ENCODE data around the gene YTHDF1. TPM values are rescaled to one million over a fixed set of nuclear protein-coding genes. Genes with fewer than 3 reads are reported as not detected.
"Not testable (repeated sequence)": the region's sequence is repeated elsewhere in the genome, so short reads cannot be mapped to it uniquely, and the experiment has no call there.

Gene YTHDF1
- total RNA-seq, 2 donors from 2014 or later = 38.2 to 47.6 TPM

GRCh38 chr20:63254606-63255384 is 38.9 kb upstream of the YTHDF1 start:
- H3K4me3 Mint-ChIP-seq = no peak overlapping the region

DNA sequence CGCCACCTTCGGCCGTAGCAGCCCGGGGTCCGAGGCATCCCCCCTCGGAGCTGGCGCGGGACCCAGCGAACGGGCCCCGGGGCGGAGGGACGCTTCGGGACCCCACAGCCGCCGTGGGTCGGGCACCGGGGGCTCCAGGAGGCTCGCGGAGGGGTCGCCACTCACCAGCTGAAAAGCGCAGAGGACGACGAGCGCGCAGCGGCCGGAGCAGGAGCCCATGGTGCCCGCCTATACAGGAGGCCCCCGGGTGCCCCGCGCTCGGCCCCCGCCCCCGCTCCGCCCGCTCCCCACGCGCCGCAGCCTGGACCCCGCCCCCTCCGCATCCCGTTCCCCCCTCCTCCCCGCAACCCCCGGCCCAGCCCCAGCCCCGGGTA is 38.3 kb upstream of the YTHDF1 start, which contains the start of gene NKAIN4:
Gene NKAIN4, minus strand, starts transcription at position 232 of the 374 bp plus-strand sequence. Its CDS starts 13 bp downstream, at position 219.
- H3K9me3 Mint-ChIP-seq = no peaks in the 10 kb centered on the region
- H3K36me3 Mint-ChIP-seq = no peaks in the 10 kb centered on the region
- DNase-seq (ENCODE audit: low spot score) (no peak), ATAC-seq (no peak)
- no peaks in the 10 kb centered on the region for H3K4me1 Mint-ChIP-seq (ENCODE audit: low read depth in 2 of 2)
- no peak within 1 kb of the TSS for H3K4me3 Mint-ChIP-seq
- peaks cover 34 to 37% of the 10 kb centered on the region in 2 donors for H3K27me3 Mint-ChIP-seq
- H3K27ac Mint-ChIP-seq = no peak within 1 kb of the TSS

More at GRCh38 chr20:63254606-63255384, 38.9 kb upstream of the YTHDF1 start:
- ATAC-seq (no peak), DNase-seq (ENCODE audit: low spot score) (no peak)
- H3K27ac Mint-ChIP-seq = no peak overlapping the region
- H3K27me3 Mint-ChIP-seq = peaks cover 37 to 38% of the 10 kb centered on the region in 2 donors
- H3K36me3 Mint-ChIP-seq = no peaks in the 10 kb centered on the region
- no peaks in the 10 kb centered on the region for H3K9me3 Mint-ChIP-seq
- H3K4me1 Mint-ChIP-seq (ENCODE audit: low read depth in 2 of 2) = no peaks in the 10 kb centered on the region

GRCh38 chr20:63253438-63254231 is 37.7 kb upstream of the YTHDF1 start:
- Mint-ChIP-seq H3K9me3 (no peaks in the 10 kb centered on the region), H3K27me3 (peaks cover 33 to 41% of the 10 kb centered on the region in 2 donors), H3K4me1 (ENCODE audit: low read depth in 2 of 2) (no peaks in the 10 kb centered on the region), H3K36me3 (no peaks in the 10 kb centered on the region), H3K27ac (no peak overlapping the region), H3K4me3 (no peak overlapping the region)
- DNase-seq (ENCODE audit: low spot score) = no peak
- ATAC-seq = no peak

GRCh38 chr20:63253065-63253437 is 37.1 kb upstream of the YTHDF1 start:
- Mint-ChIP-seq H3K36me3 (no peaks in the 10 kb centered on the region), H3K27ac (no peak overlapping the region), H3K4me3 (peak overlapping the region; percentile 13), H3K4me1 (ENCODE audit: low read depth in 2 of 2) (no peaks in the 10 kb centered on the region), H3K9me3 (no peaks in the 10 kb centered on the region), H3K27me3 (peaks cover 33 to 44% of the 10 kb centered on the region in 2 donors)
- no peak for ATAC-seq
- no peak for DNase-seq (ENCODE audit: low spot score)

DNA sequence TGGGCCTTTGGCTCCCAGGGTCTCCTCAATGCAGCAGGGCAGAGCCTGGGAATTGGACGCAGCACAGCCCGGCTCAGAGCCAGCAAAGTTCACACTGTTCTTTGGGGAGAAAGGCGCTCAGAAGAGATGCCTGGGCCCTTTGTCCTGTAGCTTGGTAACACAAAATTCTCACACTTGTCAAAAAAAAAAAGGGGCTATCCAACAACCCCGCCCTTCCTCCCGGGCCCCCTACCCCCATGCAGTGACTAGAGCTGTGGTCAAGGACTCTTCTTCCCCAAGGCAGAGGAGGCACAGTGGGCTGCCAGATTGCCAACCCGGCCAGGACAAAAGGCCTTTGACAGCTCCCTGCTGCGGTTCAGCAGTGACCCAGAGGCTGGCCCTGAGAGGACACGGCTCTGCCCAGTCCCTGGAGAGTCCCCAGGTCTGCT is 36.4 kb upstream of the YTHDF1 start:
- Mint-ChIP-seq H3K36me3 (no peaks in the 10 kb centered on the region), H3K9me3 (no peaks in the 10 kb centered on the region), H3K4me1 (ENCODE audit: low read depth in 2 of 2) (no peaks in the 10 kb centered on the region), H3K27ac (no peak overlapping the region), H3K27me3 (peaks cover 30 to 40% of the 10 kb centered on the region in 2 donors), H3K4me3 (peak overlapping the region; percentile 13)
- DNase-seq (ENCODE audit: low spot score) = no peak
- ATAC-seq = no peak

DNA sequence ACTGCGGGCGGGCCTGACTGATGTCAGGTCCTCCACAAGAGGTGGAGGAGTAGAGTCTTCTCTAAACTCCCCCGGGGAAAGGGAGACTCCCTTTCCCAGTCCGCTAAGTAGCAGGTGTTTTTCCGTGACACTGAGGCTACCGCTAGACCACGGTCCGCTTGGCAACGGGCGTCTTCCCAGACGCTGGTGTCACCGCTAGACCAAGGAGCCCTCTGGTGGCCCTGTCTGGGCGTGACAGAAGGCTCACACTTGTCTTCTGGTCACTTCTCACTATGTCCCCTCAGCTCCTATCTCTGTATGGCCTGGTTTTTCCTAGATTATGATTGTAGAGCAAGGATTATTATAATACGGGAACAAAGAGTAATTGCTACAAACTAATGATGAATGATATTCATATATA is 35.4 kb upstream of the YTHDF1 start:
- ATAC-seq = not testable (repeated sequence)

DNA sequence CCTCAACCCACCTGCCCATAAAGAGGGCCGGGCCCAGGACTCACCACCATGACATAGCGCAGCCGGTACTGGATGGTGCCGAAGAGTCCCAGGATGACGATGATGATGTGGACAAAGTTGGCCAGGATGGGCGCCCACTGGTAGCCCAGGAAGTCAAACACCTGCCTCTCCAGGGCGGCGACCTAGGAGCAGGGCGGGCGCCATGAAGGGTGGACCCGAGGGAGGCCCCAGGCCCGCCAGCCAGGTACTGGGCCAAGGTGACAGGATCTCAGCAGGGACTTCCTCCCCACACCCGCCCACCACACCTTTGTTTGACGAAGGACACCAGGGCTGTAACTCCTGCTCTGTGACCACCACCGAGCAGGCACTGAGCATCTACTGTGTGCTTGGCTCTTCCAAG is 34.0 kb upstream of the YTHDF1 start:
- no peaks in the 10 kb centered on the region for H3K36me3 Mint-ChIP-seq
- H3K27me3 Mint-ChIP-seq = peaks cover 8 to 21% of the 10 kb centered on the region in 2 donors
- no peak overlapping the region for H3K27ac Mint-ChIP-seq
- H3K9me3 Mint-ChIP-seq = no peaks in the 10 kb centered on the region
- ATAC-seq = no peak
- no peak for DNase-seq (ENCODE audit: low spot score)
- no peak overlapping the region for H3K4me3 Mint-ChIP-seq
- H3K4me1 Mint-ChIP-seq (ENCODE audit: low read depth in 2 of 2) = no peaks in the 10 kb centered on the region

More for the DNA sequence above, 35.4 kb upstream of the YTHDF1 start:
- DNase-seq (ENCODE audit: low spot score); H3K4me3 Mint-ChIP-seq; H3K27ac Mint-ChIP-seq; H3K36me3 Mint-ChIP-seq; H3K4me1 Mint-ChIP-seq (ENCODE audit: low read depth in 2 of 2); H3K9me3 Mint-ChIP-seq: not testable (repeated sequence)
- peaks cover 22 to 32% of the 10 kb centered on the region in 2 donors for H3K27me3 Mint-ChIP-seq

DNA sequence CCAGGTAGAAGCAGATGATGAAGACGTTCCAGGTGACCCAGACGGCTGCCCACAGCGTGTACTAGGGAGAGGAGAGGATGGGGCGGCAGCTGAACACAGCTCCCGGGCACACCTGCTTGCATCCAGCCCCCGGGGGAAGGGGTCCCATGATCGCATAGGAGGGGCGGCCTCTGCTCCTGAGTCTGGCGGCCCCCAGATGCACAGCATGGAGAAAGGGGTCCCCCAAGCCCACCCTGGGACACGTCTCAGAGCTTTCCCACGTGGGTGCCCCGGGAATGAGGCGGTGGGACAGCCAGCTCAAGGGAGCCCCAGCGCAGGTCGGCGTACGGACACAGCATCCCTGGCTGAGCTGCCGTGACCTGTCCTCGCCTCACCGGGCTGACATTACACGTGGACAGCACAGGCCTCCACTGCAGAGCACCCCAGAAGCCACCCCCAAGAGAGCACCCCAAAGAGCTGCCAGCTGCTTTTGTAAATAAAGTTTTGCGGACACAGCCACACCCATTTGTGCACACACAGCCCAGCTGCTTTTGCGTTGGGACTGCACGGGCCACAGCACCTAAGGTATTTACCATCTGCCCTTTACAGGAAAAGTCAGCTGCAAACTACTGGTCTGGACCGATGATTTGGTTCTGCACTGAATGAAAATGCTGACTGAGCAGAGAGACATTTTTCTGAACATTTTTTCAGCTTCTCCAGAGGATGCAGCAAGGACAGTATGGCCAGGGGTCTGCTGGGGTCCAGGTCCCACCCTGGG is 33.1 kb upstream of the YTHDF1 start:
- no peaks in the 10 kb centered on the region for H3K4me1 Mint-ChIP-seq (ENCODE audit: low read depth in 2 of 2)
- ATAC-seq (no peak), DNase-seq (ENCODE audit: low spot score) (no peak)
- peaks cover 8 to 19% of the 10 kb centered on the region in 2 donors for H3K27me3 Mint-ChIP-seq
- H3K4me3 Mint-ChIP-seq = no peak overlapping the region
- no peaks in the 10 kb centered on the region for H3K9me3 Mint-ChIP-seq
- no peak overlapping the region for H3K27ac Mint-ChIP-seq
- H3K36me3 Mint-ChIP-seq = no peaks in the 10 kb centered on the region

DNA sequence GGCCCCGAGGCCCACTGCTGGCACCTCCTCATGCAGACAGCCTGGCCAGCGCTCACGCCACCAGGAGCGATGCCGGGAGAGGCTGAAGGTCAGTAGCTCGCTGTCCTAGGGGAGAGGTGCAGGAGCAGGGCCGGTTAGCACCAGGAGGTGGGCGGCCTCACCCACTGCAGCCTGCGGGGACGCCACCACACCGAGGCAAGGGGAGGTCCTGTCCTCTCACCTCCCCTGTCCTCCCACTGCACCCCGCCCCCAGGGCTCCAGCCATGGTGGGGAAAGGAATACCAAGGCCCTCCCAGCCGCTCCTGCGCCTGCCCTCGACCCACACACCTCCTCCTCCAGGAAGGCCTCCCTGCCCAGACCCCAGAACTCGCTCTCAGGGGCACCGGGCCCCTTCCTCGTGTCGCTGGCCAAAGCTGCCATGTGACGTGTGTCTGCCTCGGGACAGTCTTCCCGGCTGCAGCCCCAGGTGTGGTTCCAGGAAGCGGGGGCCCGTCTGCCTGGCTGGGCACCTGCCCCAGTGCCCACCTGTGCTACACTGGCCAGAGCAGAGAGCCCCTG is 31.8 kb upstream of the YTHDF1 start:
- H3K27ac Mint-ChIP-seq = no peak overlapping the region
- no peaks in the 10 kb centered on the region for H3K9me3 Mint-ChIP-seq
- H3K4me3 Mint-ChIP-seq = no peak overlapping the region
- no peaks in the 10 kb centered on the region for H3K4me1 Mint-ChIP-seq (ENCODE audit: low read depth in 2 of 2)
- H3K27me3 Mint-ChIP-seq = peaks cover 4 to 15% of the 10 kb centered on the region in 2 donors
- H3K36me3 Mint-ChIP-seq = no peaks in the 10 kb centered on the region
- DNase-seq (ENCODE audit: low spot score) (no peak), ATAC-seq (no peak)

DNA sequence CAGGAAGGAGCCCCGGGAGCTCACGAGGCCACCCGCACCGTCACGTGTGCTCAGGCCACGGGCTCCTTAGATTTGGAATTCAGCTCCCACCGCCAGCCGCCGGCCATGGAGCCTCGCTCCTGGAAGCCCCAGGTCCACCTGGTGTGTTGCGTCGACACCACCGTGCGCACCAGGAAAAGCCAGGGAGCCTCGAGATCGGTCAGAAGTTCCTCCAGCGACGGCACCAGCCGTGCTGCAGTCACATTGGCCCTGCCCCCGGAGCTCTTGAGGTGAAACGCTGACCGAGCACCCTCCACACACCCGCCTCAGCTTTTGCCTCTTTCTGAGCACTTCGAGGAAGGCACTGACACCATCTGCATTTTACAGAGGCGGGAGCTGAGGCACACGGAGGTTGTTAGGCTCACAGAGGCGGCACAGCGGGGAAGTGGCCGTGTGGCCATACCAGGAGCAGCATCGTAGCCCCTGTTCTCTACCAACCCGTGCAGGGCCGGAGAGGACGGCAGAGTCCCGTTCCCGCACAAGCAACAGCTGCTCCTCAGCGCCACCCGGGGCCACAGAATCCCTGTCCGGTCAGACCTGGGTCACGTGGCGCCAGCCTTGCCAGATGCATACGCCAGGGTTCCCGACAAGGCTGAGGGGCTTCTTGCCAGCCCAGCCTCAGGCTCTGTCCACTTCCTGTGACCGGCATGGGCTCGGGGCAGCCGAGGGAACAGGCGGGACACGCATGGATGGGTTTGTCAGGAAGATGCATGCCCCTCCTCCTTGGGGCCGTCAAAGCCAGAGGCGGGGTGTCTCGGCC is 30.8 kb upstream of the YTHDF1 start:
- no peaks in the 10 kb centered on the region for H3K36me3 Mint-ChIP-seq
- no peak overlapping the region for H3K27ac Mint-ChIP-seq
- H3K9me3 Mint-ChIP-seq = no peaks in the 10 kb centered on the region
- ATAC-seq (no peak), DNase-seq (ENCODE audit: low spot score) (no peak)
- no peaks in the 10 kb centered on the region for H3K4me1 Mint-ChIP-seq (ENCODE audit: low read depth in 2 of 2)
- no peak overlapping the region for H3K4me3 Mint-ChIP-seq
- peaks cover 0 to 13% of the 10 kb centered on the region in 2 donors for H3K27me3 Mint-ChIP-seq

DNA sequence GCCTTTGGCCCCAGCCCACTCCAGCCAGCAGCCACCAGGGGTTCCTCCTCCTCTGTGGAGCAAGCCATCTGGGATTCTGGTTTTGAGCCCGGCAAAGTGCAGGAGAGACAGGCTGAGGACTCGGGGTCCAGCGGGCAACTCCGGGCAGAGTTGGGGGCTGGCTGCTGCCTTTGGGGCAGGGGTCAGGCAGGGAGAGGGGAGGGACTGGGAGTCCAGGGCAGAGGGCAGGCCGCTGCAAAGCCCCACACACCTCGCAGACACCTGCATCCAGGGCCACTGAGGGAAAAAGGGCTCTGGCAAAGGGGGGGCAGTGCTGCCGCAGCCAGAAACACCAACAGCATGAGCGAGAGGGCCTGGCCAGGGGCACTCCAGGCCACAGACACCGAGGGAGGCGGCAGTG is 28.5 kb upstream of the YTHDF1 start:
- ATAC-seq = no peak
- DNase-seq (ENCODE audit: low spot score) = no peak
- no peak overlapping the region for H3K27ac Mint-ChIP-seq
- no peak overlapping the region for H3K4me3 Mint-ChIP-seq
- H3K36me3 Mint-ChIP-seq = no peaks in the 10 kb centered on the region
- H3K27me3 Mint-ChIP-seq = peaks cover 0 to 7% of the 10 kb centered on the region in 2 donors
- no peaks in the 10 kb centered on the region for H3K9me3 Mint-ChIP-seq
- H3K4me1 Mint-ChIP-seq (ENCODE audit: low read depth in 2 of 2) = no peaks in the 10 kb centered on the region

DNA sequence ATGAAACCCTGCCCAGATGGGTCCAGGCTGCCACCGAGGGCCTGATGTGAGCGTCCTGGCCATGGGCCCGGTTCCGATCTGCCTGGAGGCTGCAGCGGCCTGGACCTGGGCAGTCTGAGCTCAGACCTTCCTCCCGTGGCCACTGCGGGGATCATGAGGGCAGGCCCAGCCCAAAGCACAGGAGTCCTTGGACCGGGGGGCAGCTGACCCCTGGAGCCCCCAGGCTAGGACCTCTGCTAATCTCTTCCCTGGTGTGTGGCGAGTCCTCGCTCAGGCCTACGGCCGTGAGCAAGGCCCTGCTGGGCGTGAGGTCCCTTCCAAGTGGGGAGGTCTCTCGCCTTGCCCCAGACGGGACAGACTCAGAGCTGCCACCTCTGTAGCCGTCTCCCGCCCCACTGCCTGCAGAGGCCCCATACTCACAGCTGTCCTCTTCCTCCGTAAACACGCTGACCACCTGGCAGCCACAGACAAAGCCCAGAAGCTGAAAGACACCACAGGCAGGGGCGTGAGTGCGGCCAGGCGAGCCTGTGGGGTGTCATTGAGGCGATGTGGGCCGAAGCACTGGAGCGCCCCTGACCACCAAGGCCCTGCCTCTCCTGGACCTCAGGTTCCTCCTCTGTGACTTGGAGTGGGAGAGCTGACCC is 27.8 kb upstream of the YTHDF1 start:
- no peak for DNase-seq (ENCODE audit: low spot score)
- Mint-ChIP-seq H3K36me3 (no peaks in the 10 kb centered on the region), H3K4me3 (no peak overlapping the region), H3K27ac (no peak overlapping the region), H3K27me3 (peaks cover 0 to 4% of the 10 kb centered on the region in 2 donors), H3K4me1 (ENCODE audit: low read depth in 2 of 2) (no peaks in the 10 kb centered on the region), H3K9me3 (no peaks in the 10 kb centered on the region)
- ATAC-seq = peak in 1 of 2 donors; percentile 19

Measured in natural killer cell treated with Interleukin-12 subunit alpha and Interleukin-12 subunit beta and Interleukin-15 and Interleukin-18, amount 100 ng/mL, for 72 hours (primary cell).